Uterus (tissue), 2 donors: ENCODE results near the gene TMEM204.

Source experiments
- POLR2A ChIP-seq, 2 donors: fragments of 450-650 bp; IDR thresholded peaks; one replicate each; pipeline ENCODE4 v1.6.1; 2016; ENCODE audit warnings: antibody characterized with exemption in 2 of 2, mild to moderate bottlenecking in 1 of 2, moderate library complexity in 1 of 2
- TF ChIP-seq, protein P1 (sequence below), 4 experiments: fragments of 200-600 bp in 2 of 4; fragments of 450-650 bp in 2 of 4; sonication (generic) in 2 of 4; IDR thresholded peaks; one replicate each; pipeline ENCODE4 v1.5.1; 2016 to 2019; ENCODE audit warnings: antibody characterized with exemption in 4 of 4, mild to moderate bottlenecking in 2 of 4, moderate library complexity in 1 of 4

DNA sequence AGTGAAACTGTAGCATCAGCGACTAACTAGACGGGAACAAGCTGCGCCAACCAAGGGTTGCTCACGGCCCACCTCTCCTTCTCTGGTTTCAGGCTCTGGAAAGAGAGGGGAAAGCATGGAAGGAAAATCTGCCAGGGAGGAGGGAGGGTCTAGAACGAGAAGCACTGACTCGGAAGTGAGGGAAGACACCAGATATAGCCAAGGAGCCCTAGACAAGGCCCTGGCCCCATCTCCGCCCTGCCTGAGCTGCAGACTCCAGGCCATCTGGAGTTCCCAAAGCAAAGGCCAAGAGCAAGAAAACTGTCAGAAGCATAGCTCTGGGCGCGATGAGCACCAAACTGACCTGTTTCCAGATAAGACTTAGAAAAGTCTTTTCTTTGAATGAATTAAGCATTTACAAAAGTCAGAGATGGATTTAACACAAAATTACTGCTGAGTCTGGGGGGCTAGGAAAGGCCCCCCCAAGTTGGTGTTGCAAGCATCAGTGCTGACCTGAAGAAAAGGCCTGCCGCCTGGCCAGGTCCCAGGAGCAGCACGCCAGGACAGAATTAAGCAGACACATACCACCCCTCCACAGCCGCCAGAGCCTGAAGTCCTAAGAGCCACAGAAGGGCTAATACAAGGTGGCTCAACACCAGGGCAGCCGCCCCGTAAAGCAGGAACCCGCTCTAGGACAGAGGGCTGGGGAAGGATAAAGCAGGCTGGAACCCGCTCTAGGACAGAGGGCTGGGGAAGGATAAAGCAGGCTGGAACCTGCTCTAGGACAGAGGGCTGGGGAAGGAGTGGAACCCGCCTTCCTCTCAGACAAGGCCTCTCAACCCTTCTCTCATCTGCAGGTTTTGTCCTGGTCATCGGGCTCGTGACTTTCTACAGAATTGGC lies 20.7 kb downstream of the TMEM204 start:
- TF ChIP-seq, protein P1, sequence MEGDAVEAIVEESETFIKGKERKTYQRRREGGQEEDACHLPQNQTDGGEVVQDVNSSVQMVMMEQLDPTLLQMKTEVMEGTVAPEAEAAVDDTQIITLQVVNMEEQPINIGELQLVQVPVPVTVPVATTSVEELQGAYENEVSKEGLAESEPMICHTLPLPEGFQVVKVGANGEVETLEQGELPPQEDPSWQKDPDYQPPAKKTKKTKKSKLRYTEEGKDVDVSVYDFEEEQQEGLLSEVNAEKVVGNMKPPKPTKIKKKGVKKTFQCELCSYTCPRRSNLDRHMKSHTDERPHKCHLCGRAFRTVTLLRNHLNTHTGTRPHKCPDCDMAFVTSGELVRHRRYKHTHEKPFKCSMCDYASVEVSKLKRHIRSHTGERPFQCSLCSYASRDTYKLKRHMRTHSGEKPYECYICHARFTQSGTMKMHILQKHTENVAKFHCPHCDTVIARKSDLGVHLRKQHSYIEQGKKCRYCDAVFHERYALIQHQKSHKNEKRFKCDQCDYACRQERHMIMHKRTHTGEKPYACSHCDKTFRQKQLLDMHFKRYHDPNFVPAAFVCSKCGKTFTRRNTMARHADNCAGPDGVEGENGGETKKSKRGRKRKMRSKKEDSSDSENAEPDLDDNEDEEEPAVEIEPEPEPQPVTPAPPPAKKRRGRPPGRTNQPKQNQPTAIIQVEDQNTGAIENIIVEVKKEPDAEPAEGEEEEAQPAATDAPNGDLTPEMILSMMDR (IDR thresholded peaks at IDR 0.05), result no peak
- no peak for TF ChIP-seq POLR2A (IDR thresholded peaks at IDR 0.05)
